Hepatocyte (in vitro differentiated cells): ENCODE data around the gene TNFAIP8L2. TPM values are rescaled to one million over a fixed set of nuclear protein-coding genes. Genes with fewer than 3 reads are reported as not detected.

Source experiments
- DNase-seq: peaks from one replicate; pipeline ENCODE4 v3.0.0-alpha.2; 2016; ENCODE audit warnings: low spot score
- H2AFZ ChIP-seq: fragments of 200-600 bp; sonication (generic); 2 replicates; pipeline ENCODE4 v1.6.0; 2016; ENCODE audit warnings: antibody characterized with exemption, mild to moderate bottlenecking
- H3K27ac ChIP-seq: fragments of 200-600 bp; sonication (generic); 2 replicates; pipeline ENCODE4 v1.5.1; 2016; ENCODE audit warnings: mild to moderate bottlenecking
- H3K27me3 ChIP-seq: fragments of 200-600 bp; sonication (generic); 2 replicates; pipeline ENCODE4 v1.6.1; 2016
- H3K36me3 ChIP-seq: fragments of 200-600 bp; sonication (generic); replicated peaks from 2 replicates; pipeline ENCODE4 v1.5.1; 2016; ENCODE audit warnings: low read depth; ENCODE audit not compliant: insufficient read depth
- H3K4me1 ChIP-seq: fragments of 200-600 bp; sonication (generic); 2 replicates; pipeline ENCODE4 v1.5.1; 2016; ENCODE audit warnings: mild to moderate bottlenecking, moderate library complexity; ENCODE audit not compliant: insufficient read depth
- H3K4me2 ChIP-seq: fragments of 200-600 bp; sonication (generic); 2 replicates; pipeline ENCODE4 v1.6.0; 2016
- H3K4me3 ChIP-seq: fragments of 200-600 bp; sonication (generic); 2 replicates; pipeline ENCODE4 v1.5.1; 2016; ENCODE audit warnings: mild to moderate bottlenecking
- H3K79me2 ChIP-seq: fragments of 200-600 bp; sonication (generic); 2 replicates; pipeline ENCODE4 v1.6.0; 2017; ENCODE audit warnings: mild to moderate bottlenecking
- H3K9me2 ChIP-seq: fragments of 200-600 bp; sonication (generic); replicated peaks from 2 replicates; pipeline ENCODE4 v1.6.0; 2017; ENCODE audit warnings: mild to moderate bottlenecking; ENCODE audit not compliant: insufficient read depth
- H3K9me3 ChIP-seq: fragments of 200-600 bp; sonication (generic); 2 replicates; pipeline ENCODE4 v1.5.1; 2016; ENCODE audit warnings: low read depth, mild to moderate bottlenecking
- H4K20me1 ChIP-seq: fragments of 200-600 bp; sonication (generic); 2 replicates; pipeline ENCODE4 v1.6.0; 2016; ENCODE audit warnings: mild to moderate bottlenecking; ENCODE audit not compliant: insufficient read depth, poor library complexity, severe bottlenecking
- EZH2 ChIP-seq: fragments of 200-600 bp; sonication (generic); IDR thresholded peaks from 2 replicates; pipeline ENCODE4 v1.6.1; 2016; ENCODE audit warnings: antibody characterized with exemption, mild to moderate bottlenecking, borderline replicate concordance
- EZH2phosphoT487 ChIP-seq: fragments of 200-600 bp; sonication (generic); IDR thresholded peaks from one replicate; pipeline ENCODE4 v1.6.1; 2018; ENCODE audit warnings: antibody characterized with exemption, mild to moderate bottlenecking, low read depth, moderate library complexity; ENCODE audit not compliant: unreplicated experiment, severe bottlenecking
- WGBS: methylation state at CpG from one replicate; pipeline ENCODE4 v1.1.6; 2016; ENCODE audit warnings: low lambda C conversion rate; ENCODE audit errors: missing lambda C conversion rate; 5-methylcytosine and 5-hydroxymethylcytosine counted together
- polyA plus RNA-seq: library from polyadenylated mRNA; unstranded; fragments of >200 nt; fragmentation: Nextera tagmentation; extraction: Ambion mirVana; gene quantifications from 2 replicates; pipeline ENCODE4 v1.2.1, GENCODE V29; 2016
- total RNA-seq: library from RNA; depleted of rRNA; stranded (reverse); fragments of >200 nt; gene quantifications from 2 replicates; pipeline ENCODE4 v1.2.3, GENCODE V29; 2014
- TF ChIP-seq, protein P1 (sequence below): fragments of 200-600 bp; sonication (generic); IDR thresholded peaks from 2 replicates; pipeline ENCODE4 v1.5.1; 2016; ENCODE audit warnings: antibody characterized with exemption, mild to moderate bottlenecking; ENCODE audit not compliant: poor library complexity

The TNFAIP8L2 gene
- total and polyA plus RNA-seq, 2 experiments from 2014 or later, result 0.70 TPM; not detected in 1

DNA sequence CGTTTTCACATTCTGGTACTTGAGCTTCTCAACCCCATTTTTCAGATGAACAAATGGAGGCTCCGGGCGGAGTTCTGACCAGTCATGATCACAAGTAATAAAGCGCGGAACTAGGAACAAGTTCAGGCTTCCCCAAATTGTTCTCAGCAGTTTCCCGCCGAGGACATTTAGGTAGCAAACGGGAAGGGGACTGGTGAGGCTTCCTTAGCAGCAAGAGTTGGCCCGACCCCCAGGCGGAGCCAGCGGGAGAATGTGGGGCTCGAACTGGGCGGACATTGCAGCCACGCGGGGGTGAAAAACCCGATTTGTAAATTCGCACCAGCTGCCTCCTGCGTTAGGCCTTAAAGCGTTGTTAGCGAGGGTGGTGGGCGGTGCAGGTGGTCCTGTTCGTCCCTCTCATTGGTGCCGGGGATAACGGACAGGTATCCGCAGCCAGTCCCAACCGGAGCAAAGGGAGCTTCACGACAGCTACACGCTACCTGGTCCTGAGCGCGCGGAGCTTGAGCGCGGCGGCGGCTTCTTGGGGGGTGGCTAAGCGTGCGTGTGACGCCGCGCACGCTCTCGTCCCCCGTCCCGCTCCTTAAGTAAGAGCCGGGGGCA, 25.4 kb upstream of the TNFAIP8L2 start:
- 14% methylated on average over 45 of the region's 45 CpGs for WGBS
- H3K36me3 ChIP-seq, result no peaks in the 10 kb centered on the region
- TF ChIP-seq EZH2 (no peak), EZH2phosphoT487 (no peak)
- TF ChIP-seq, protein P1, sequence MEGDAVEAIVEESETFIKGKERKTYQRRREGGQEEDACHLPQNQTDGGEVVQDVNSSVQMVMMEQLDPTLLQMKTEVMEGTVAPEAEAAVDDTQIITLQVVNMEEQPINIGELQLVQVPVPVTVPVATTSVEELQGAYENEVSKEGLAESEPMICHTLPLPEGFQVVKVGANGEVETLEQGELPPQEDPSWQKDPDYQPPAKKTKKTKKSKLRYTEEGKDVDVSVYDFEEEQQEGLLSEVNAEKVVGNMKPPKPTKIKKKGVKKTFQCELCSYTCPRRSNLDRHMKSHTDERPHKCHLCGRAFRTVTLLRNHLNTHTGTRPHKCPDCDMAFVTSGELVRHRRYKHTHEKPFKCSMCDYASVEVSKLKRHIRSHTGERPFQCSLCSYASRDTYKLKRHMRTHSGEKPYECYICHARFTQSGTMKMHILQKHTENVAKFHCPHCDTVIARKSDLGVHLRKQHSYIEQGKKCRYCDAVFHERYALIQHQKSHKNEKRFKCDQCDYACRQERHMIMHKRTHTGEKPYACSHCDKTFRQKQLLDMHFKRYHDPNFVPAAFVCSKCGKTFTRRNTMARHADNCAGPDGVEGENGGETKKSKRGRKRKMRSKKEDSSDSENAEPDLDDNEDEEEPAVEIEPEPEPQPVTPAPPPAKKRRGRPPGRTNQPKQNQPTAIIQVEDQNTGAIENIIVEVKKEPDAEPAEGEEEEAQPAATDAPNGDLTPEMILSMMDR, result no peak
- no peak overlapping the region for H3K27ac ChIP-seq
- no peaks in the 10 kb centered on the region for H3K79me2 ChIP-seq
- peak overlapping the region; percentile 22 for H3K4me3 ChIP-seq
- peak; percentile 90 for DNase-seq
- H2AFZ ChIP-seq, result peak overlapping the region; percentile 52
- H4K20me1 ChIP-seq, result no peaks in the 10 kb centered on the region
- no peaks in the 10 kb centered on the region for H3K9me3 ChIP-seq
- no peaks in the 10 kb centered on the region for H3K9me2 ChIP-seq
- peak overlapping the region; percentile 90 for H3K4me2 ChIP-seq
- peaks cover 14% of the 10 kb centered on the region for H3K4me1 ChIP-seq
- H3K27me3 ChIP-seq, result peaks cover 17% of the 10 kb centered on the region

DNA sequence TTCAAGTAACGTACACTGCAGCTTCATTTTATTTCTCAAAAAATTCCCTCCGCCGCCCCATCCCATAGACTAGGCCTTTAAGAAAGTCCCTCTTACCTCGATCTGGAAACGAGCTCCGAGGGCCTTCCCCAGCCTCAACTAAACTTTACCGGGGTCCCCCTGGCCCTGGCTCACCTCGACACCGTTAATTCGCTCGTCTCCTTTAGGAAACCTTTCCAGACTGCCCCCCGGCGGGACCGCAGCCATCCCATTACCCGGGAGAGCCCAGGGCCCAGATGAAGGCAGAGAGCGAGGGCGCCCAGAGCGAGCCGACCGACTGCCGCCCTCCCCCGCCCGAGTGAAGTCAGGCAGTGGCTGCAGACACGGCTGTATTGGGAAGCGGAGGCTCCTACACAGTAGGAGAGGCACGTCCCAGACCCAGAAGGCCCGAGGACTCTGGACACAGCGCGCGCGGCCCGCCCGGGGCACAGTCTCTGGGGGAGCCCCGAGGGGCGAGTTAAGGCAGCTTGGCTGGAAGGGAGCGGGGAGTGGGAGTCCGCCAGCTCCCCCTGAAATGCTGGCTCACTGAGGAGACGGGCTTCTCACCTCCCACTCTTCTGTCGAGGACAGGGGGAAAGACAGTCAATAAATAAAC, 24.6 kb upstream of the TNFAIP8L2 start:
- Histone ChIP-seq H3K79me2 (no peaks in the 10 kb centered on the region), H2AFZ (peak overlapping the region; percentile 52), H3K27ac (no peak overlapping the region), H3K4me3 (peak overlapping the region; percentile 22), H4K20me1 (no peaks in the 10 kb centered on the region), H3K9me2 (no peaks in the 10 kb centered on the region), H3K4me1 (peaks cover 14% of the 10 kb centered on the region), H3K9me3 (no peaks in the 10 kb centered on the region), H3K4me2 (peak overlapping the region; percentile 90), H3K36me3 (no peaks in the 10 kb centered on the region), H3K27me3 (peaks cover 17% of the 10 kb centered on the region)
- 17% methylated on average over 26 of the region's 39 CpGs for WGBS
- TF ChIP-seq, protein P1, result no peak
- TF ChIP-seq EZH2, result no peak
- TF ChIP-seq EZH2phosphoT487, result no peak
- peak; percentile 42 for DNase-seq

DNA sequence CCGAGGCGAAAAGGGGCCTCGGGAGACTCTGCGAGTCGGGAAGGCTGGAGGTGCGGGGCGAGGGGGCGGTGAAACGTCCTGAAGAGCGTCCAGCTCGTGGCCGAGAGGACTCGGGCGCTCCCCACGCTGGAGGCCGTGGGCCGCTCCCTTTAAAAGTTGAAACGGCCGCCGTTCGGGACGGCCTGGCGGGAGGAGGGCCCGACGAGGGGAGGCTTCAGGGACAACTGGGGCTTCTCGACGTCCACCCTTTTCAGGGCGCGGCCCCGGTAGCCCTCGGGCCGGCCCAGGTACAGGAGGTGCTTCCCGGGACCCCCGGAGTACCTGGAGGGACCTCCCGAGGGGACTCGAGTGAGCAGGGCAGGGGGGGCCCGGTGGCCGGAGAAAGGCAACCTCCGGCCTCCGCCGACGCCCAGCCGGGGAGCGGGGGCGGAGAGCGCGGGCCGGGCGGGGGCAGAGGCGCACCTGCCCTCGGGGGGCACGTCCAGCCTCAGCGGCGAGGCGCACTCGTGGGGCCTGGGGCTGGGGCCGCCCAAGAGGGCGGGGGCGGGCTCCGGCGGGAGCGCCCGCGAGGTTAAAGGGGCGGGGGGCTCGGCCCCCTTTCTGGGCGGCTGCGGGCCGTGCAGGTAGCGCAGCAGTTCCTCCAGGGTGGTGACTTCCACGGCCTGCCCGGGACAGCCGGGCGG, 24.0 kb upstream of the TNFAIP8L2 start:
- no peaks in the 10 kb centered on the region for H3K9me3 ChIP-seq
- peak overlapping the region; percentile 52 for H2AFZ ChIP-seq
- H3K4me1 ChIP-seq, result peaks cover 14% of the 10 kb centered on the region
- TF ChIP-seq EZH2, result no peak
- no peaks in the 10 kb centered on the region for H4K20me1 ChIP-seq
- H3K27me3 ChIP-seq, result peaks cover 17% of the 10 kb centered on the region
- H3K4me2 ChIP-seq, result peak overlapping the region; percentile 90
- H3K9me2 ChIP-seq, result no peaks in the 10 kb centered on the region
- H3K36me3 ChIP-seq, result no peaks in the 10 kb centered on the region
- DNase-seq, result no peak
- no peaks in the 10 kb centered on the region for H3K79me2 ChIP-seq
- WGBS, result 40% methylated on average over 34 of the region's 74 CpGs
- no peak overlapping the region for H3K27ac ChIP-seq
- H3K4me3 ChIP-seq, result no peak overlapping the region
